Measurements from ENCODE around the gene SLC26A8.

- TF ChIP-seq CTCF (conservative IDR thresholded peaks at IDR 0.05 in 1 of 2, IDR thresholded peaks at IDR 0.05 in 1 of 2; ENCODE audit: extremely low read depth in 1 of 2, insufficient read depth in 1 of 2, low read depth in 1 of 2, low read length in 2 of 2) (no peak), EZH2 (IDR thresholded peaks at IDR 0.05; ENCODE audit: borderline replicate concordance, low read length) (no peak)
Measured at GRCh38 chr6:36069573-36069972, 45.1 kb upstream of the SLC26A8 start.
